ENCODE measurements around the gene FXYD6. TPM values are rescaled to one million over a fixed set of nuclear protein-coding genes. Genes with fewer than 3 reads are reported as not detected.

Gene FXYD6
- total and polyA plus RNA-seq, 2 of the 8 experiments (the other 6 are each of a cell fraction or from before 2014, with no cell fraction given): 44.6 to 117 TPM

- Histone ChIP-seq H4K5ac (ENCODE audit: insufficient read length, low read depth, low read length) (no peak overlapping the region), H3K9me3 (ENCODE audit: insufficient read depth in 2 of 2, low read depth in 1 of 2, low read length in 1 of 2) (no peaks in the 10 kb centered on the region), H3K4ac (replicated peaks; ENCODE audit: insufficient read length, low read depth, low read length) (no peak overlapping the region), H3K27me3 (replicated peaks in 1 of 4; ENCODE audit: control insufficient read depth in 3 of 4, extremely low read depth in 1 of 4, insufficient read depth in 3 of 4, low read length in 3 of 4) (peaks cover 0 to 13% (median 6%) of the 10 kb centered on the region in 4 experiments; a peak in 5 of 7 replicates), H3K14ac (ENCODE audit: insufficient read length) (no peak overlapping the region), H3K4me1 (replicated peaks in 1 of 4; ENCODE audit: control insufficient read depth in 3 of 4, insufficient read depth in 4 of 4, low read length in 3 of 4) (peaks cover 4 to 18% (median 7%) of the 10 kb centered on the region in 4 experiments; a peak in 6 of 7 replicates), H4K91ac (replicated peaks; ENCODE audit: insufficient read length, low read length) (no peak overlapping the region), H3K36me3 (ENCODE audit: control insufficient read depth in 2 of 4, insufficient read depth in 4 of 4, low read length in 3 of 4) (no peaks in the 10 kb centered on the region), H2AK5ac (ENCODE audit: low read depth, low read length) (no peak overlapping the region), H4K8ac (ENCODE audit: extremely low read depth, insufficient read depth, low read length) (no peak overlapping the region), H3K23ac (ENCODE audit: insufficient read length) (no peak overlapping the region), H3K79me1 (ENCODE audit: low read depth, low read length) (no peaks in the 10 kb centered on the region), H3K4me2 (ENCODE audit: insufficient read depth in 1 of 2, low read depth in 2 of 2, low read length in 2 of 2) (no peak overlapping the region), H3K18ac (ENCODE audit: extremely low read depth, low read length) (no peak overlapping the region), H3K79me2 (ENCODE audit: control insufficient read depth in 1 of 2, insufficient read depth in 2 of 2, low read length in 2 of 2) (no peaks in the 10 kb centered on the region), H3K9ac (replicated peaks in 1 of 4; ENCODE audit: extremely low read depth in 1 of 4, low read depth in 3 of 4, low read length in 3 of 4) (no peak overlapping the region; a peak in 1 of 7 replicates), H2BK5ac (ENCODE audit: low read depth, low read length) (no peak overlapping the region), H3K4me3 (ENCODE audit: extremely low read depth in 1 of 4, insufficient read depth in 2 of 4, low read depth in 3 of 4, low read length in 4 of 4) (no peak overlapping the region), H2BK15ac (ENCODE audit: low read length) (no peak overlapping the region), H4K20me1 (replicated peaks in 1 of 2; ENCODE audit: control insufficient read depth in 1 of 2, insufficient read depth in 2 of 2, low read length in 2 of 2) (no peaks in the 10 kb centered on the region), H2BK20ac (ENCODE audit: low read length) (no peak overlapping the region), H2BK12ac (ENCODE audit: low read depth, low read length) (no peak overlapping the region), H2AFZ (ENCODE audit: low read length) (no peak overlapping the region), H3K27ac (ENCODE audit: low read depth, low read length) (no peak overlapping the region), H3K23me2 (ENCODE audit: low read depth, low read length) (peaks cover 7% of the 10 kb centered on the region), H2BK120ac (replicated peaks; ENCODE audit: low read depth, low read length) (no peak overlapping the region), H3K56ac (replicated peaks; ENCODE audit: insufficient read length, low read depth, low read length) (no peak overlapping the region)
- WGBS, 2 experiments (ENCODE audit: extremely low coverage in 1 of 2, insufficient coverage in 1 of 2, insufficient read length in 1 of 2, insufficient replicate concordance in 2 of 2, low coverage in 1 of 2, low lambda C conversion rate in 2 of 2, missing lambda C conversion rate in 1 of 2): 94% methylated on average over 4 of the region's 5 CpGs; no CpG with 5 or more reads in 1 of the 2 experiments
- POLR2A ChIA-PET (ENCODE audit: partially characterized antibody): no interaction called here
- TF ChIP-seq ATF2 (IDR thresholded peaks at IDR 0.05; ENCODE audit: low read length) (no peak), ZNF274 (IDR thresholded peaks at IDR 0.05; ENCODE audit: borderline replicate concordance, extremely low read depth, low read length) (no peak), SIX5 (IDR thresholded peaks at IDR 0.05; ENCODE audit: low read depth, low read length) (no peak), EGR1 (IDR thresholded peaks at IDR 0.05; ENCODE audit: borderline replicate concordance, low read depth, low read length) (no peak), FOSL1 (IDR thresholded peaks at IDR 0.05; ENCODE audit: insufficient read depth, low read depth, low read length) (no peak)
- CTCF ChIA-PET (ENCODE audit: partially characterized antibody): interaction anchor here (0.6 to 2.7 kb wide), 5 partner anchors 27 to 671 kb away, joined by 3 to 9 read pairs (median 3); no protein-coding TSS in a partner anchor
- FAIRE-seq (no peak), DNase-seq (ENCODE audit: low read depth in 1 of 2, low spot score in 2 of 2) (no peak)
Observed at GRCh38 chr11:117881217-117881616, 4.8 kb upstream of the FXYD6 start.
